ENCODE measurements around the gene EPS15. TPM values are rescaled to one million over a fixed set of nuclear protein-coding genes. Genes with fewer than 3 reads are reported as not detected.

EPS15 gene
- total RNA-seq, 1 donor from 2014 or later: 139 TPM

DNA sequence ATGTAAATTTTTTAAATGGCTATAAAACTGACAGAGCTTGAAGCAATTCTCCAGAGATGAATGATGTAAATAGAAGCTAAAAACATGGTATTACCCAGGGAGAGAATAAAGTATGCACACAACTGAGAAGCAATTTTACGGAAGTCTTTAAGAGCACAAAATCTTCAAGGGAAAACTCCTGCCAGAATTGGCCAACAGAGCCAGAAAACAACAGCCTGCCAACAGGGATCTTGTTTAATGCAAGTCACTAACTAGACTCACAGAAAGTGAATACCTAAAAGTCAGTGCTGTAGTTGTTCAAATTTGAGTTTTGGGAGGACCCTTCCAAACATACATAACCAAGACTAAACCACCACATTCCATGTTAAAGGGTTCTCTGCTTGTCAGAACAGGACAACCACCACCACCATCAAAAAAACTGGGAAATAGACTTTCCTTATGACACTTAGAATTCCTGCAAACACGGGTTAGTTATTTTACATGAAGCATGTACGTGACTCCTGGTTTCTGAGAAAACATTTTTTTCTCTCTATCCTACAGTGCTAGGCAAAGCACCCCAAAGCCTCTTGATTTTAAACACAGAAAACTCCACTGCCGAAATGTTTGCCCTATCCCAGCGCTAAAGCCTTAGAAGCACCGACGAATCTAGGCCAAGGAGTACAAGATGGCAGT, 1.6 kb downstream of the EPS15 start:
- H3K4me3 Mint-ChIP-seq (ENCODE audit: unreplicated experiment): peak overlapping the region; percentile 95
- DNase-seq: no peak

DNA sequence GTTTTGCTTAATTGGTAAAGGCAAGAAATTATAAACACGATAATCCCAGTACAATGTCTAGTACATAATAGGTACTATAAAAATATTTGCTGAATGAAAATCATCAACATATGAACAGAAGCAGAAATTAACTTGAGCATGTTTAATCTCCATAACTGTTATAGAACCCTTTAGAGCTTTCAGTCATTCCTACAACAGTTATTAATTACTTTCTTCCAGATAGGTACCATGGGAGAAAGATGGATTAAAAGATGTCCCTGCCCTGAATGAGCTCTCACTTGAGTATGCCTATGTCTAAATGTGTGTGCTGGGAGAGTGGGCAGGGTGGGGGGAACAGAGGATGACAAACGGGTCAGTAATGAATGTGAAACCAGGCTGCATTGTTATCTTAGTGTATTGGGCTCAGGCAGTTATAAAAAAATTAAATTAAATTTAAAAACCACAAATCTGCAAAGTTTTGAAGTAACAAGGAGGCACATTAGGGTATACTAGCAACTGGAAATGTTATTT, 2.4 kb downstream of the EPS15 start:
- Mint-ChIP-seq H3K4me1 (ENCODE audit: low read depth, unreplicated experiment) (peaks cover 24% of the 10 kb centered on the region), H3K27me3 (ENCODE audit: unreplicated experiment) (peaks cover 1% of the 10 kb centered on the region), H3K4me3 (ENCODE audit: unreplicated experiment) (peak overlapping the region; percentile 69), H3K36me3 (ENCODE audit: unreplicated experiment) (peaks cover 7% of the 10 kb centered on the region), H3K27ac (ENCODE audit: unreplicated experiment) (no peak overlapping the region), H3K9me3 (ENCODE audit: unreplicated experiment) (no peaks in the 10 kb centered on the region)
- no peak for DNase-seq
- TF ChIP-seq, protein P1, sequence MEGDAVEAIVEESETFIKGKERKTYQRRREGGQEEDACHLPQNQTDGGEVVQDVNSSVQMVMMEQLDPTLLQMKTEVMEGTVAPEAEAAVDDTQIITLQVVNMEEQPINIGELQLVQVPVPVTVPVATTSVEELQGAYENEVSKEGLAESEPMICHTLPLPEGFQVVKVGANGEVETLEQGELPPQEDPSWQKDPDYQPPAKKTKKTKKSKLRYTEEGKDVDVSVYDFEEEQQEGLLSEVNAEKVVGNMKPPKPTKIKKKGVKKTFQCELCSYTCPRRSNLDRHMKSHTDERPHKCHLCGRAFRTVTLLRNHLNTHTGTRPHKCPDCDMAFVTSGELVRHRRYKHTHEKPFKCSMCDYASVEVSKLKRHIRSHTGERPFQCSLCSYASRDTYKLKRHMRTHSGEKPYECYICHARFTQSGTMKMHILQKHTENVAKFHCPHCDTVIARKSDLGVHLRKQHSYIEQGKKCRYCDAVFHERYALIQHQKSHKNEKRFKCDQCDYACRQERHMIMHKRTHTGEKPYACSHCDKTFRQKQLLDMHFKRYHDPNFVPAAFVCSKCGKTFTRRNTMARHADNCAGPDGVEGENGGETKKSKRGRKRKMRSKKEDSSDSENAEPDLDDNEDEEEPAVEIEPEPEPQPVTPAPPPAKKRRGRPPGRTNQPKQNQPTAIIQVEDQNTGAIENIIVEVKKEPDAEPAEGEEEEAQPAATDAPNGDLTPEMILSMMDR (IDR thresholded peaks at IDR 0.05; ENCODE audit: partially characterized antibody, unreplicated experiment): no peak

More for the DNA sequence above, 1.6 kb downstream of the EPS15 start:
- TF ChIP-seq, protein P1 (IDR thresholded peaks at IDR 0.05; ENCODE audit: partially characterized antibody, unreplicated experiment): no peak
- Mint-ChIP-seq H3K27ac (ENCODE audit: unreplicated experiment) (peak overlapping the region; percentile 13), H3K4me1 (ENCODE audit: low read depth, unreplicated experiment) (peaks cover 21% of the 10 kb centered on the region), H3K9me3 (ENCODE audit: unreplicated experiment) (no peaks in the 10 kb centered on the region), H3K36me3 (ENCODE audit: unreplicated experiment) (peaks cover 7% of the 10 kb centered on the region), H3K27me3 (ENCODE audit: unreplicated experiment) (peaks cover 1% of the 10 kb centered on the region)

GRCh38 chr1:51515982-51516648, 3.0 kb downstream of the EPS15 start:
- DNase-seq: no peak
- Mint-ChIP-seq H3K27me3 (ENCODE audit: unreplicated experiment) (peaks cover 1% of the 10 kb centered on the region), H3K27ac (ENCODE audit: unreplicated experiment) (no peak overlapping the region), H3K36me3 (ENCODE audit: unreplicated experiment) (peaks cover 7% of the 10 kb centered on the region), H3K4me1 (ENCODE audit: low read depth, unreplicated experiment) (peaks cover 24% of the 10 kb centered on the region), H3K9me3 (ENCODE audit: unreplicated experiment) (no peaks in the 10 kb centered on the region), H3K4me3 (ENCODE audit: unreplicated experiment) (no peak overlapping the region)
- TF ChIP-seq, protein P1 (IDR thresholded peaks at IDR 0.05; ENCODE audit: partially characterized antibody, unreplicated experiment): no peak

GRCh38 chr1:51515312-51515960, 3.6 kb downstream of the EPS15 start:
- TF ChIP-seq, protein P1 (IDR thresholded peaks at IDR 0.05; ENCODE audit: partially characterized antibody, unreplicated experiment): no peak
- peaks cover 1% of the 10 kb centered on the region for H3K27me3 Mint-ChIP-seq (ENCODE audit: unreplicated experiment)
- H3K4me3 Mint-ChIP-seq (ENCODE audit: unreplicated experiment): no peak overlapping the region
- H3K27ac Mint-ChIP-seq (ENCODE audit: unreplicated experiment): no peak overlapping the region
- H3K36me3 Mint-ChIP-seq (ENCODE audit: unreplicated experiment): peaks cover 7% of the 10 kb centered on the region
- no peak for DNase-seq
- no peaks in the 10 kb centered on the region for H3K9me3 Mint-ChIP-seq (ENCODE audit: unreplicated experiment)
- H3K4me1 Mint-ChIP-seq (ENCODE audit: low read depth, unreplicated experiment): peaks cover 24% of the 10 kb centered on the region

Measured in glutamatergic neuron (in vitro differentiated cells).